H1 (cell line): ENCODE results near the gene TTC23. TPM values are rescaled to one million over a fixed set of nuclear protein-coding genes. Genes with fewer than 3 reads are reported as not detected.

Experiments
- CTCF ChIA-PET: fragments of 300-600 bp; sonication (Branson Sonifier 250); formaldehyde crosslinking; loops from one replicate; lab custom pipeline; 2021; ENCODE audit not compliant: partially characterized antibody; lab: Charles Lee
- POLR2A ChIA-PET: fragments of 300-600 bp; sonication (Branson Sonifier 250); formaldehyde crosslinking; loops from one replicate; lab custom pipeline; 2021; ENCODE audit warnings: inconsistent platforms; ENCODE audit not compliant: partially characterized antibody; lab: Charles Lee
- DNase-seq, 2 experiments: peaks; one replicate each; pipeline versions ENCODE4 v3.0.0 to v3.0.0-alpha.2; 2010 to 2022; ENCODE audit warnings: low spot score in 2 of 2, low read depth in 1 of 2, mixed read lengths in 1 of 2
- FAIRE-seq: peaks from 2 replicates; lab custom pipeline; 2011; peaks lifted over from hg19 to GRCh38; lab: Jason Lieb, UNC
- H2AFZ ChIP-seq: 2 replicates; pipeline ENCODE4 v1.8.1; 2012; ENCODE audit warnings: low read length, inconsistent platforms
- H2AK5ac ChIP-seq: 2 replicates; pipeline ENCODE4 v1.6.1; 2013; ENCODE audit warnings: low read depth, low read length
- H2BK120ac ChIP-seq: replicated peaks from 2 replicates; pipeline ENCODE3; 2013; ENCODE audit warnings: low read depth, low read length, inconsistent platforms
- H2BK12ac ChIP-seq: 2 replicates; pipeline ENCODE4 v1.6.1; 2013; ENCODE audit warnings: low read depth, low read length
- H2BK15ac ChIP-seq: 2 replicates; pipeline ENCODE4 v1.6.1; 2013; ENCODE audit warnings: low read length
- H2BK20ac ChIP-seq: 2 replicates; pipeline ENCODE4 v1.6.1; 2013; ENCODE audit warnings: low read length
- H2BK5ac ChIP-seq: 2 replicates; pipeline ENCODE4 v1.6.1; 2013; ENCODE audit warnings: low read depth, low read length
- H3K14ac ChIP-seq: 2 replicates; pipeline ENCODE4 v1.6.1; 2013; ENCODE audit warnings: inconsistent platforms; ENCODE audit not compliant: insufficient read length
- H3K18ac ChIP-seq: 2 replicates; pipeline ENCODE4 v1.6.1; 2013; ENCODE audit warnings: low read length; ENCODE audit errors: extremely low read depth
- H3K23ac ChIP-seq: 2 replicates; pipeline ENCODE4 v1.6.1; 2013; ENCODE audit warnings: inconsistent platforms; ENCODE audit not compliant: insufficient read length
- H3K23me2 ChIP-seq: 2 replicates; pipeline ENCODE4 v1.6.1; 2013; ENCODE audit warnings: low read depth, low read length
- H3K27ac ChIP-seq: 2 replicates; pipeline ENCODE4 v1.6.1; 2011; ENCODE audit warnings: low read depth, low read length, inconsistent platforms
- H3K27me3 ChIP-seq, 4 experiments: replicated peaks in 1 of 4; 1 replicate in 1 of 4; 2 replicates in 3 of 4; pipeline versions ENCODE4 v1.6.1 to v1.8.1; 2011 to 2013; ENCODE audit warnings: low read length in 3 of 4, mild to moderate bottlenecking in 3 of 4, inconsistent platforms in 2 of 4, mixed read lengths in 2 of 4, moderate library complexity in 1 of 4; ENCODE audit not compliant: control insufficient read depth in 3 of 4, insufficient read depth in 3 of 4; ENCODE audit errors: extremely low read depth in 1 of 4
- H3K36me3 ChIP-seq, 4 experiments: 2 replicates each; pipeline versions ENCODE4 v1.6.1 to v1.8.1; 2011 to 2013; ENCODE audit warnings: mild to moderate bottlenecking in 4 of 4, low read length in 3 of 4, moderate library complexity in 2 of 4, control low read depth in 1 of 4, inconsistent platforms in 1 of 4; ENCODE audit not compliant: insufficient read depth in 4 of 4, control insufficient read depth in 2 of 4
- H3K4ac ChIP-seq: replicated peaks from 2 replicates; pipeline ENCODE3; 2013; ENCODE audit warnings: low read length, low read depth, mixed read lengths, inconsistent platforms; ENCODE audit not compliant: insufficient read length
- H3K4me1 ChIP-seq, 4 experiments: replicated peaks in 1 of 4; 1 replicate in 1 of 4; 2 replicates in 3 of 4; pipeline versions ENCODE4 v1.6.1 to v1.8.1; 2011 to 2013; ENCODE audit warnings: low read length in 3 of 4, inconsistent platforms in 2 of 4, mixed read lengths in 1 of 4; ENCODE audit not compliant: insufficient read depth in 4 of 4, control insufficient read depth in 3 of 4
- H3K4me2 ChIP-seq, 2 experiments: 2 replicates each; pipeline versions ENCODE4 v1.6.1 to v1.8.1; 2011 to 2013; ENCODE audit warnings: low read depth in 2 of 2, low read length in 2 of 2, control low read depth in 1 of 2, inconsistent platforms in 1 of 2, mild to moderate bottlenecking in 1 of 2; ENCODE audit not compliant: insufficient read depth in 1 of 2
- H3K4me3 ChIP-seq, 4 experiments: fragments of 200-600, 300-600 bp in 1 of 4; sonication (generic), shearing (Covaris generic), sonication (Bioruptor Twin) in 1 of 4; 2 replicates each; pipeline versions ENCODE4 v1.5.1 to v1.8.1; 2011 to 2016; ENCODE audit warnings: low read length in 4 of 4, low read depth in 3 of 4, control low read depth in 2 of 4, inconsistent platforms in 2 of 4, mild to moderate bottlenecking in 2 of 4, mixed read lengths in 1 of 4, moderate library complexity in 1 of 4; ENCODE audit not compliant: insufficient read depth in 2 of 4; ENCODE audit errors: extremely low read depth in 1 of 4
- H3K56ac ChIP-seq: replicated peaks from 2 replicates; pipeline ENCODE3; 2013; ENCODE audit warnings: low read depth, mild to moderate bottlenecking, mixed read lengths, low read length, inconsistent platforms; ENCODE audit not compliant: insufficient read length
- H3K79me1 ChIP-seq: 2 replicates; pipeline ENCODE4 v1.6.1; 2013; ENCODE audit warnings: low read depth, low read length, control low read depth
- H3K79me2 ChIP-seq, 2 experiments: 2 replicates each; pipeline versions ENCODE4 v1.6.1 to v1.8.1; 2012 to 2013; ENCODE audit warnings: low read length in 2 of 2, mild to moderate bottlenecking in 2 of 2, inconsistent platforms in 1 of 2; ENCODE audit not compliant: insufficient read depth in 2 of 2, control insufficient read depth in 1 of 2
- H3K9ac ChIP-seq, 4 experiments: replicated peaks in 1 of 4; 1 replicate in 1 of 4; 2 replicates in 3 of 4; pipeline versions ENCODE4 v1.6.1 to v1.8.1; 2011 to 2013; ENCODE audit warnings: low read depth in 3 of 4, low read length in 3 of 4, control low read depth in 2 of 4, mild to moderate bottlenecking in 2 of 4, moderate library complexity in 2 of 4, inconsistent platforms in 1 of 4; ENCODE audit errors: extremely low read depth in 1 of 4
- H3K9me3 ChIP-seq, 2 experiments: 2 replicates each; pipeline versions ENCODE4 v1.6.1 to v1.8.1; 2012 to 2013; ENCODE audit warnings: mild to moderate bottlenecking in 2 of 2, moderate library complexity in 2 of 2, control low read depth in 1 of 2, inconsistent platforms in 1 of 2, low read depth in 1 of 2, low read length in 1 of 2, mixed read lengths in 1 of 2; ENCODE audit not compliant: insufficient read depth in 2 of 2
- H4K20me1 ChIP-seq, 2 experiments: replicated peaks in 1 of 2; 2 replicates each; pipeline versions ENCODE3 to v1.8.1; 2011 to 2013; ENCODE audit warnings: inconsistent platforms in 2 of 2, low read length in 2 of 2, mild to moderate bottlenecking in 1 of 2; ENCODE audit not compliant: insufficient read depth in 2 of 2, control insufficient read depth in 1 of 2
- H4K5ac ChIP-seq: 2 replicates; pipeline ENCODE4 v1.6.1; 2013; ENCODE audit warnings: low read length, low read depth, mixed read lengths, inconsistent platforms; ENCODE audit not compliant: insufficient read length
- H4K8ac ChIP-seq: 2 replicates; pipeline ENCODE4 v1.8.0; 2013; ENCODE audit warnings: mild to moderate bottlenecking, moderate library complexity, low read length, inconsistent platforms; ENCODE audit not compliant: insufficient read depth; ENCODE audit errors: extremely low read depth
- H4K91ac ChIP-seq: replicated peaks from 2 replicates; pipeline ENCODE3; 2013; ENCODE audit warnings: low read length, mixed read lengths, inconsistent platforms; ENCODE audit not compliant: insufficient read length
- JUND ChIP-seq: IDR thresholded peaks from 2 replicates; pipeline ENCODE4 v1.6.1; 2011; ENCODE audit warnings: mild to moderate bottlenecking, improper control_type of control experiment, low read length
- SIX5 ChIP-seq: IDR thresholded peaks from 2 replicates; pipeline ENCODE4 v1.6.1; 2011; ENCODE audit warnings: mild to moderate bottlenecking, low read depth, low read length
- SUZ12 ChIP-seq: fragments of 200-600 bp; sonication (generic); IDR thresholded peaks from 2 replicates; pipeline ENCODE4 v1.6.1; 2012; ENCODE audit warnings: mild to moderate bottlenecking, inconsistent platforms, low read length, moderate library complexity, mixed read lengths
- ZNF274 ChIP-seq: IDR thresholded peaks from 2 replicates; pipeline ENCODE4 v1.7.0; 2012; ENCODE audit warnings: low read length, borderline replicate concordance; ENCODE audit errors: extremely low read depth
- whole genome bisulfite sequencing, 2 experiments: shearing (Covaris generic) in 1 of 2; methylation state at CpG; one replicate each; pipeline versions ENCODE4 v1.1.6 to v1.1.7; 2013 to 2015; ENCODE audit warnings: low lambda C conversion rate in 2 of 2, mixed read lengths in 2 of 2, inconsistent platforms in 1 of 2, low coverage in 1 of 2, missing lambda C conversion rate in 1 of 2; ENCODE audit not compliant: insufficient replicate concordance in 2 of 2, insufficient coverage in 1 of 2, insufficient read length in 1 of 2; ENCODE audit errors: extremely low coverage in 1 of 2, missing lambda C conversion rate in 1 of 2; 5-methylcytosine and 5-hydroxymethylcytosine counted together
- polyA plus RNA-seq, 7 experiments: library from polyadenylated mRNA; depleted of rRNA in 3 of 7; stranded (reverse) in 5 of 7; unstranded in 2 of 7; fragments of >200 nt in 5 of 7; fragments of 200-250 nt in 2 of 7; gene quantifications; 1 replicate in 5 of 7; 2 replicates in 1 of 7; 4 replicates in 1 of 7; pipeline versions ENCODE4 v1.2.1 to v1.2.3, GENCODE V29; 2011 to 2013; ENCODE audit warnings: missing spikeins in 2 of 7, mixed read lengths in 2 of 7
- total RNA-seq: library from RNA; stranded (reverse); fragmentation: NEBNext Ultra II Directional; extraction: Animal tissue kit (Norgen Biotek cat#: 25700); gene quantifications from 2 replicates; pipeline ENCODE4 v1.2.1, GENCODE V29; 2021

The TTC23 gene
- total and polyA plus RNA-seq, 2 of the 8 experiments (the other 6 are each of a cell fraction or from before 2014, with no cell fraction given) = 4.8 to 23.0 TPM

- no peak overlapping the region for H2AK5ac ChIP-seq
- H3K56ac ChIP-seq = no peak overlapping the region
- peaks cover 0 to 2% (median 1%) of the 10 kb centered on the region in 4 experiments; a peak in 2 of 7 replicates for H3K4me1 ChIP-seq
- H3K4ac ChIP-seq = no peak overlapping the region
- FAIRE-seq (no peak), DNase-seq (no peak)
- 0 out of 2 replicates have a peak overlapping the region, but pooled peaks have one; percentile 39 for H2BK12ac ChIP-seq
- no peaks in the 10 kb centered on the region for H3K36me3 ChIP-seq
- ChIA-PET POLR2A (no interaction called here), CTCF (interaction anchor here (0.7 to 8.9 kb wide), 17 partner anchors 8 to 207 kb away, joined by 3 to 114 read pairs (median 4); partner anchors contain the start of gene LRRC28)
- H2BK5ac ChIP-seq = no peak overlapping the region
- no peak overlapping the region for H3K9ac ChIP-seq
- no peak overlapping the region for H3K4me3 ChIP-seq
- no peaks in the 10 kb centered on the region for H3K79me1 ChIP-seq
- H3K18ac ChIP-seq = no peak overlapping the region
- H3K9me3 ChIP-seq = no peaks in the 10 kb centered on the region
- H3K27ac ChIP-seq = no peak overlapping the region
- no peak overlapping the region for H3K14ac ChIP-seq
- H2AFZ ChIP-seq = no peak overlapping the region
- no peaks in the 10 kb centered on the region for H3K79me2 ChIP-seq
- H4K20me1 ChIP-seq = peaks cover 0 to 8% of the 10 kb centered on the region in 2 experiments
- no peak overlapping the region; the same call in 1 of the 2 replicates for H2BK15ac ChIP-seq
- no peak overlapping the region for H3K4me2 ChIP-seq
- H3K23me2 ChIP-seq = peaks cover 13% of the 10 kb centered on the region; the same call in 1 of the 2 replicates
- H2BK20ac ChIP-seq = no peak overlapping the region
- no peak overlapping the region for H4K8ac ChIP-seq
- no peak overlapping the region for H4K5ac ChIP-seq
- H3K27me3 ChIP-seq = peaks cover 16 to 54% (median 45%) of the 10 kb centered on the region in 4 experiments
- no peak overlapping the region for H2BK120ac ChIP-seq
- 90% methylated on average over 13 of the region's 13 CpGs; no CpG with 5 or more reads in 1 of the 2 experiments for WGBS, 2 experiments
- H3K23ac ChIP-seq = no peak overlapping the region
- H4K91ac ChIP-seq = no peak overlapping the region
- no peak for TF ChIP-seq SUZ12
- no peak for TF ChIP-seq SIX5
- no peak for TF ChIP-seq JUND
- no peak for TF ChIP-seq ZNF274
Observed at GRCh38 chr15:99102332-99103235, 146.8 kb downstream of the TTC23 start.
